Kidney epithelial cell (primary cell): ENCODE data around the gene KCNK15. TPM values are rescaled to one million over a fixed set of nuclear protein-coding genes. Genes with fewer than 3 reads are reported as not detected.

Experiments
- DNase-seq: peaks from one replicate; pipeline ENCODE4 v3.0.0-alpha.2; 2010; ENCODE audit warnings: low read depth
- H3K27me3 ChIP-seq: 2 replicates; pipeline ENCODE4 v1.6.0; 2011; ENCODE audit warnings: low read length; ENCODE audit not compliant: control insufficient read depth, insufficient read depth
- H3K36me3 ChIP-seq: 2 replicates; pipeline ENCODE4 v1.5.1; 2011; ENCODE audit warnings: low read length; ENCODE audit not compliant: control insufficient read depth, insufficient read depth
- H3K4me3 ChIP-seq: 2 replicates; pipeline ENCODE4 v1.5.1; 2011; ENCODE audit warnings: low read depth, mild to moderate bottlenecking, control low read depth, low read length
- CTCF ChIP-seq: IDR thresholded peaks from 2 replicates; pipeline ENCODE4 v1.5.1; 2011; ENCODE audit warnings: mild to moderate bottlenecking, moderate library complexity, low read length, control low read depth, inconsistent platforms; ENCODE audit not compliant: insufficient read depth, poor library complexity, severe bottlenecking
- total RNA-seq: library from RNA; depleted of rRNA; stranded (reverse); fragments of >200 nt; gene quantifications from 2 replicates; pipeline ENCODE4 v1.2.3, GENCODE V29; 2015

Gene KCNK15
- total RNA-seq, 1 donor from 2014 or later, result 2.5 TPM

GRCh38 chr20:44723798-44724362 lies 21.8 kb upstream of the KCNK15 start:
- no peak overlapping the region for H3K4me3 ChIP-seq
- TF ChIP-seq CTCF, result no peak
- no peak for DNase-seq
- H3K36me3 ChIP-seq, result no peaks in the 10 kb centered on the region
- no peaks in the 10 kb centered on the region for H3K27me3 ChIP-seq

- Histone ChIP-seq H3K36me3 (no peaks in the 10 kb centered on the region), H3K4me3 (no peak overlapping the region), H3K27me3 (no peaks in the 10 kb centered on the region)
- no peak for TF ChIP-seq CTCF
- no peak for DNase-seq
These were observed 21.1 kb upstream of the KCNK15 start for GRCh38 chr20:44724423-44725091.

GRCh38 chr20:44725837-44726236 lies 19.8 kb upstream of the KCNK15 start:
- DNase-seq, result no peak
- no peaks in the 10 kb centered on the region for H3K36me3 ChIP-seq
- no peak for TF ChIP-seq CTCF

GRCh38 chr20:44727039-44727438 lies 18.6 kb upstream of the KCNK15 start:
- Histone ChIP-seq H3K36me3 (no peaks in the 10 kb centered on the region), H3K4me3 (no peak overlapping the region), H3K27me3 (no peaks in the 10 kb centered on the region)
- no peak for TF ChIP-seq CTCF
- DNase-seq, result no peak

More at GRCh38 chr20:44725837-44726236, 19.8 kb upstream of the KCNK15 start:
- H3K4me3 ChIP-seq, result no peak overlapping the region
- no peaks in the 10 kb centered on the region for H3K27me3 ChIP-seq

GRCh38 chr20:44727651-44728050 lies 18.0 kb upstream of the KCNK15 start:
- TF ChIP-seq CTCF, result no peak
- no peak overlapping the region for H3K4me3 ChIP-seq
- no peak for DNase-seq
- no peaks in the 10 kb centered on the region for H3K27me3 ChIP-seq
- H3K36me3 ChIP-seq, result no peaks in the 10 kb centered on the region
